NCI-H446 treated with DMSO at 0.1 percent for 48 hours (cell line): ENCODE results near the gene ICA1.

Experiments
- DNase-seq: peaks from one replicate; lab custom pipeline; 2025; lab: John Stamatoyannopoulos, UW

Gene ICA1

DNA sequence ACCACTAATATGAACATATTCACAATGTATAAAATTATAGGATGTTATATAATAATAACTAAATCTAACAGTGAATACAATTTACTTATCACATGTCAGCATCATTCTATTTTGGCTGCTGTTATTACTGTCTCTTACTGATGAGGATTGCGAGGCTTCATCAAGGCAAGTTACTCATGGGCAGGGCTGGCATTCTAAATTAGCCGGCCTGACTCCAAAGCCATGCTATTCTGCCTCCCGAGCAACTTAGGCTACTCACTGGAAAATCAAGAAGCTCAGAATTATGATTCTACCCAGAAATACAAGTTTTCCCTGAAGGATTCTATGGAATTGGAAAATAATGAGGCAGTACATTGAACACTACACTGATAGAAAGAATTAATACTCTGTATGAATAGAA, 101.7 kb downstream of the ICA1 start:
- no peak for DNase-seq

DNA sequence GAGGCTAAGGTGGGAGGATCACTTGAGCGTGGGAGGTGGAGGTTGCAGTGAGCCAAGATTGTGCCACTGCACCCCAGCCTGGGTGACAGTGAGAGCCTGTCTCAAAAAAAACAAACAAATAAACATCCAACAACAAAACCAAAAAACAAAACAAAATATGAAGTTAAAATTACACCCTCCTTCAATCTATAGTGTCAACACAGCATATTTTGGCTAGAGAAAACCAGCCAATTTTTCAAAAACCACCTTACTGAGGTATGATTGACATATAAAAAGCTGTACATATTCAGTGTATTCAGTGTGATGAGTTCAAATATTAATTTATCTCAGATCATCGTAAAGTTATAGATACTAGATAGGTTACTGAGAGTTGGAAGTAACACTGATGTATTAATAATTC, 102.4 kb downstream of the ICA1 start:
- no peak for DNase-seq

DNA sequence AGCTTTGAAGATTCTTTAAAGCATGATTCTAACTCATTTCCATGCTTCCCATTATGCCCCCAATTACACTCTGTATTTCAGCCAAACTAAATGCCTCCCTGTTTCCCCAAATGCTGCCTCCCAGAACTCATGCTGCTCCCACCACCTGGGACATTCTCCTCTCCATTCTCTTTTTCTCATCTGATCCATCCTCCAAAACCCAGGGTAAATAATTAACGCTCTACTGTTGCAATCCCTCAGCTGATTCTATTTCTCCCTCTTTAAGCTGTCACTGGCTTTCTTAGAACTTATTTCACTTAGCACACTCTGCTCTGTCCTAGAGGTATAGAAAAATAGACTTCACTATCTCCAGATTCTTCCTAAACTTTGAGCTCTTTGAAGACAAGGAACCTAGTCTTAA, 104.7 kb downstream of the ICA1 start:
- DNase-seq: no peak

DNA sequence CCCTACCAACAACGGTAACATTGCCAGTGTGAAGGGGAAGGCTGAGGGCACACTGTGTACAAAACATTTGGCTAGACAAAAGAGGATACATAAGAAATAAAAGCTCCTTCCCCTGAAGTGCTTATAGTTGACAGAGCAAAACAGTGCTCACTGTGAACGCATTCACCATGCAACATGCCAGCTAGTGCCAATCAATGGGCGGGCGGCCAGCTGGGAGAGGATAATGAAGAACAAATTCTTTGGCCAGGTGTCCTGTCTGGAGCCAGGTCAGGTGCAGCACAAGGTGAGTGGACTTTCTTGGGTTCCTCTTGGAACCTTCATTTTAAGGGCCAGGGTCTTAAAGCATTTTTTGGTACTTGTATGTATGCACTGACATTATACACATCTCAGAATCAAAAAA, 106.1 kb downstream of the ICA1 start:
- no peak for DNase-seq

DNA sequence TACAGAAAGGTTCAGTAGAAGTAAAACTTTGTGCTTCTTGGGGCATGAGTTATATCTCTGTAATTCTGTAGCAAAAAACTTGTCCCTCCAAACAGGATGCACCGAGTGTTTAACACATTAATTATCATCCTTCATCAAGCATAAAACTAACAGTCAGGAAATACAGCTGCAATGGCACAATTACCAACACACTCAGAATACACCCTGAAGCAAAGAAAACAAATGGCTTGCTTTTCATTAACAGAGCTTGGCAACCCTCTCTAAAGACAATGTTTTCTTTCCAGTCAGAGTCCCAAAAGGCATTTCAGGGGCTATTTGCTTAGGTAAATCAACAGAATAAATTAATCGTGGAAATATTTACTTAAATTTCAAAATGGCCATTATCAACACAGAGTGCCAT, 107.7 kb downstream of the ICA1 start:
- DNase-seq: no peak

DNA sequence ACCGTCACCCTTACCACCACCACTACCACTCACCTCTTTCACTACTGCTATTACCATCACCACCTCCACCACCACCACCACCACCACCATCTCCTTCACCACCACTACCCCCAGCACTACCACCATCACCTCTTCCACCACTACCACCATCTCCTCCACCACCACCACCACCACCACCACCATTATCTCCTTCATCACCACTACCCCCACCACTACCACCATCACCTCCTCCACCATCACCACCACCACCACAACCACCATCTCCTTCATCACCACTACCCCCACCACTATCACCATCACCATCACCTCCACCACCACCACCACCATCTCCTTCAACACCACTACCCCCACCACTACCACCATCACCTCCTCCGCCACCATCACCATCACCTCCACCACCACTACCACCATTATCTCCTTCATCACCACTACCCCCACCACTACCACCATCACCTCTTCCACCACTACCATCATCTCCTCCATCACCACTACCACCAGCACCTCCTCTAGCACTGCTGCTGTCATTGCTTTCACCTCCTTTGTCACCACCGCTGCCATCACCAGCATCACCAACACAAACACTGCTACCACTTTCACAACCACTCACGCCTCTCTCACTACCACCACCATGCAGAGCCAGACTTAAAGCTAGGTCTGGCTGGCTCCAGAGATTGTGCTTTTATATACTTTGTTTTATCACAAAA, 109.3 kb downstream of the ICA1 start:
- no peak for DNase-seq

DNA sequence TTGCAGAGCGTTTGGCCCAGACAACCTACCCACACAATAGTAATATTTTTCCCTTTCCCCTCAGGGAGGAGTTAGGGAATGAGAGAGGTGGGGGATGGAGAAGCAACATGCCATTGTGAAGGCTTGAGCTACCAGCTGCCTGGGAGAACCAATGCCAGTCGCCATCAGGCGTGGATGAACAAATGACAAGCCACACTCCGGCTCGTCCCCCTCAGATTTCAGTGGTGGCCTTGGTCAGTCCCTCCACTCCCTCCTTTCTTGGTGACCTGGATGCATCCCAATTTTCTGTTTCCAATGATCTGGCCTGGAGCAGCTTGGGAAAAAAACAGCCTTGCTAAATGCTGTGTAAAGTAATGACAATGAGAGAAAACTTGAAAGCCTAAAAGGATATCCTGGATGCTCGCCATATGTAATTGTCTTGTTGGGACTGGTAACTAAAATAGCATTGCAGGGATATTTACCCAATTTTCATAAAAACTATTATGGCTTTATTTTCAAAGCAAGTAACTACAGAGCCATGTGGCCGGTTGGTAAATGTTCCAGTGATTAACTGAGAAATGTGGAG, 110.7 kb downstream of the ICA1 start:
- DNase-seq: peak; percentile 28

DNA sequence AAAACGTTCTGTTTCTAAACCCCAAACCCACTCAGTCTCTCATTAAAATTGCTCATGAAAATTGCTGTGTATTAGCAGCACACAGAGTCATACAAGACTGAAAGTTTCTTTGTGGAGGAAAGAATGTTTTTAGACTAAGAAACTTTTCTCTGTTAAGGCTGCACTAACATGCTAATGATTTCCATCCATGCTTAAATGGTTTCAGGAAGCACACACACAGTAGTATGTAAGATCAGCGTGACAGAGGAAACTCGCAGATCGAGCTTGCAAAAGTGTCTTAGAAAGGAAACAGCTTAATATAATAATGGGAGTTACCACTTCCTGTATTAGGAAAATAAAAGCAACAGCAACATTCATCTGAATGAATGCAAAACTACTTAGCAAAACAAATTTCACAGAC, 112.7 kb downstream of the ICA1 start:
- no peak for DNase-seq

DNA sequence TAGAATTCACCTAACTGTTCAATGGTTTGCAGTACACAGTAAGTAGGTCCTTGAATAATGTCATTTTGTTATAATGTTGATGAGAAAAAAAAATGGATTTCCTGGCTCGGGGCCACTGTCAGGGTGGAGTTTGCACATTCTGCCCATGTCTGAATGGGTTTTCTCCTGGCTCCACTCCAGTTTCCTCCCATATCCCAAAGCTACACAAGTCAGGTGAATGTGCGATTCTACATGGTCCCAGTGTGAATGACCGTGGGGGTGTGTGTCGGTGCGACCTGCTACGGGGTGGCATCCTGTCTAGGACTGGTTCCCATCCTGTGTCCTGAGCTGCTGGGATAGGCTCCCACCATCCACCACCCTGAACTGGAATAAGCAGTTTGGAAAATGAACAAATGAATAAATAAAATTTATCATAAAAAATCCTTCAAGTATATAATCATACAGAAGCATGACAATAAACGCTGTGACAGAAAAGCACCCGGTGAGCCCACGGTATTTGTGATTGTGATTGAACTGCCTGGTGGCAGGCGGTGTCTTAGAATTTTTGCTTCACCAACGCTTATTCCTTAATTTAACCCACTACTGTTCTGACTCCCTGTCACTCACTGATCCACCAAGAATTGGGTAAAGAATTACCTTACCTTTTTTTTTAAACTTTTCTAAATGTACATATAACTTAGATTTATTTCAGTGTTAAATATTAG, 114.1 kb downstream of the ICA1 start:
- DNase-seq: no peak

DNA sequence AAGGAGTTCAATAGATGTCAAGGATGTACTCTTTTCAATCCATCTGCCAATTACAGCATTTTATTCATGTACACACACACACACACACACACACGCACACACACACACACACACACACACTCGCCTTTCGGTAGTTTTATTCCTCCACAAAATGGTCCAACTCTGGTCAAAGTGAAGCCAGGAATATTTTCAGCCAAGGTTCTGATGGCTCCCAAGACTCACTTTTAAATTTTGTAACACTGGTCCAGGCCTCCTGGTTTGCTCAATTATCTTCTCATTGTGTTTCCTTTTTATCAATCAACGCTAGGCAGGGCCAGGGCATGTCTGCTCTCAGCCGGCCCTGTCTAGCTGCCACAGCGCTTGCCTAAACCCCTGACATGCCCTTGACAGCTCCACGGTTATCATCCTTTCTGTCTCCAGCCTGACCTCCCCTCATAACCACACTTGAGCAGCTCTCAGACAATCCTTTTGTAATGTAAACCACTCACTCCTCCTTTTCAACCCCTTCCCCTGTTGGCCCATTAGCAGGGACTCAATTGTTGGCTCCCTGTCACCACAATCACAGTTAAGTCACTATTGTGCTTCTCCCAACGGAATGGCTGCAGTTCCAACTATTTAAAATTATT, 115.1 kb downstream of the ICA1 start:
- no peak for DNase-seq

DNA sequence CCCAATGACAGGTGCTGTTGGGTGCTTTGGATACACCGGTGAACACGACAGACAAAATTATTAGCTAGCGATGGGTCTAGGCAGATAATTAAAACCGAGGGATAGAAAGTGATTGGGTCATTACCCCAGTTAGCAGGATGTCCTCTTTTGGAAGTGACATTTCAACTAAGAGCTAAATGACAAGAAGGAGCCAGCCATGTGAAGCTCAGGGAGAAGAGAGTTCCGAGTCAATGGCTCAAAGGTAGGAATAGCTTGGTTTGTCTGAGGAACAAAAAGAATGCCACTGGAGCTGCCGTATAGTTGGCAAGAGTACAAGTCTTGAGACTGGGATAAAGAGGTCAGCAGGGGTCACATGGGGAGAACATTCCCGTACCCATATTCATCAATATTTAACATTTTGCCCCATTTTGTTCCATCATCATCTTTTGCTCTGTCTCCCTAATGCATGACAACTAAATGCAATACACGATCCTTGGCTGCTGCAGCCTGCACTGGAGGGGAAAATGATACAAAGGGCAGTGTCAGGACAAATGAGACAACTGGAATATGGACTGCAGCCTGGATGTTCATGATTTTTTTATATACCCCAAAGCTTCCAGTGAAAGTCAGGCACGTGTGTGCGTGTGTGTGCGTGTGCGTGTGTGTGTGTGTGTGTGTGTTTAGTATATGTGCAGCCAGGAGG, 115.7 kb downstream of the ICA1 start:
- DNase-seq: no peak

DNA sequence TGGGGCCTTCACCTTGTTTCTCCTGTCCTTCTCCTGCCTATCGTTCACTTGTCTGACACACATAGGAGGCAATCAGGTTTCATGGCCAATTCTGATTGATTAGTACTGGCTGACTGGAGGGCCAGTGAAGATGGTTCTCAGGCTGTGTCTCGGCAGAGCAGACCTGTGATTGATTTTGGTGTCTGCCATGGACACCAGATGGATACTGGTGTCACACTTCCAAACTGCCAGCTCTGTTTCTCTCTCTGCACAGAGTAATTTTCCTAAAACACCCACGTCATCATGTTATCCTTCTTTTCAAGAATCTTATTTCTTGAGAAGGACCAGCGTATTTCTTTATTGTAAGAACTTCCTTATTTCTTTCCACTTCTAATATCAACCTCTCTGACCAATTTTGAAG, 117.1 kb downstream of the ICA1 start:
- DNase-seq: no peak

DNA sequence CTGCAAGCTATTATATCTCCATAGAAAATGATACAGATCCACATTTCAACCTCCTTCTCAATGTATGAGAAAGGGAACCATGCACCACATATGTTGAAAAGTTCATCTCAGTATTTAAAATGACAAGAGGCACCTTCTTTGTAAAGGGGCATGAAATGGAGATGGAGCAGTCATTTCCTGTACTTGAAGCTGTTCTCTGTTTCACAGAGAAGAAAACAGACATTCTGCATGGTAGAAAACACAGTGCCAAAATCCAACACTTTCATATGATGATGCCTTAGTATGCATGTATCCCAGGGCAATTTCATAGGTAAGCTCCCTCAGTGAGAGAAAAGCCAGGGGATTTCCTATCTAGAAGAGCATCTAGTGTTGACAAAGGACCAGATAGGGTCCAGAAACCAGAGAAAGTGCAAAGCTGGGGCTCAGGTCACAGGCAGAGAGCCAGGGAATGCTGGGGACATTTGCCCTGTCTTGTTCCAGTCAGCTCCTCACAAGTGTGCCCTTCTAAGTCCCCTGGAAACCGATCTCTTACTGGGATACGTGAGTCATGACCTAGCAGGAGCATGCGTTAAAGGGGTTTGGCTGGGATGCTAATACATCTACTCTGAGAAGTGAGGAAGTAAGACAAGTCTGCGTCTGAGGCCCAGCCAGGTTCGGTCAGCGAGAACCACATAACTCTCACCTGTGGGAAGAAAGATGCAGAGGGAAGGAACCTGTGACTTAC, 118.7 kb downstream of the ICA1 start:
- no peak for DNase-seq

DNA sequence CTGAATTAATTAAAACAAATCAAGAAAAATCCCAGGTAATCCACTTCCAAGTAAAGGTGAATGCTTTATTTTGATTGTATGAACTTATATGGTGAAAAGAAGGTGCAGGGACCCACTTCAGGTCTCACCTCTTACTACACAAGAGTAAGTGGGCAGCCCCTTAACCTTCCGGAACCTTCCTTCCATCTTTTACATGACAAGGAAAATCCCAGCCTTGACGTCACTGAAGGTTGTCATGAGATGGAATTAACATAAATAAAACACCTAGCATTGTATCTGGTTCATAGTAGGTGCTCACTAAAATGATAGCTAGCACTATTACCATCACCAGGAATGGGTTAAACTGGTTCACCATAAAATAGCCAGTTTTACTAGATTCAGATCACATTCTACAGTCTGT, 119.5 kb downstream of the ICA1 start:
- DNase-seq: no peak

DNA sequence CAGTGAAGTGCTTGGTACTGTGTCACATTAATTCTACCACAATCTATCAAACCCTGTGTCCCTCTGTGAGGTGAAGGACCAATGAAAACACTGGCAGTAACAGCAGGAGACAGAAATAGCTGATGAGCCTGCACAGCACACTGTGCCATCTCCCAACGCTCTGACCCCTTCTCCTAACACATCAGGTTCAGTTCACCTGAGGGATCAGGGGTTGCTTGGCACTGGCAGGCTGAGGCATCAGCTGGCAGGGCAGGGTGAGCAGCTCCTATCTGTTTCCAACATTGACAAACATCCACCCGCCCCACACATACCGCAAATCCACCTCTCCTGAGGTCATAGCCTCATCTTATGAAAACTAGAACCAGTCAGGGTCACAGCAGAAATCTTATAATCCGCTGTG, 120.9 kb downstream of the ICA1 start:
- no peak for DNase-seq

DNA sequence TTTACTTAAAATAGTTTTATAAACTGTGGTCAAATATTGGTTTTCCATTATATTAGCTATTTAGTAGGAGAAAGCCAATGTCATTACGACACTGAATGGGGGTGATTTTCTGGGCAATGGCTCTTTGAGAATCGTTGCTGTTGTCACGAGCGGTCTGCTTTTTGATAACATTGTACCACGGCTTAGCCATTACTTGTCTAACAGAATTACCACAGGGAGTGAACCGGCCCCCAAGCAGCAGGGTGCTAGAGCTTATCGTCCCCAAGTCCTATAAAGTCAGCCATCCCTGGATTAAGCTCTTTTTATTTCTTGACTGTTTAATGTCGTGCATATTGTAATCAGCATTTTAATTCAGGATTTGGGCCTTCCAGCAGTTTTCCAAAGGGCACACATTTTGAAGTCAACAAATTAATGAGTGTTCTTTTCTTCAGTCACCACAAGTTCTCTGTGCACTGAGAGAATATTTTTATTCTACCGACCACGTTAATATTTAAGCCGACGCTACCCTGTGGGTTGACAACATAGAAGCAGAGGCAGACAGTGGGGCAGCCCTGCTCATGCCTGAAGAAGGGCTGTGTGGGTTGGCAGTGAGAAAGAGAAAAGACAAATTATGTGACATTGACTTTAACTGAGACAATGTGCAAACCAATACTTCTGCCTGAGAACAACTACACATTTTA, 125.8 kb downstream of the ICA1 start:
- no peak for DNase-seq

DNA sequence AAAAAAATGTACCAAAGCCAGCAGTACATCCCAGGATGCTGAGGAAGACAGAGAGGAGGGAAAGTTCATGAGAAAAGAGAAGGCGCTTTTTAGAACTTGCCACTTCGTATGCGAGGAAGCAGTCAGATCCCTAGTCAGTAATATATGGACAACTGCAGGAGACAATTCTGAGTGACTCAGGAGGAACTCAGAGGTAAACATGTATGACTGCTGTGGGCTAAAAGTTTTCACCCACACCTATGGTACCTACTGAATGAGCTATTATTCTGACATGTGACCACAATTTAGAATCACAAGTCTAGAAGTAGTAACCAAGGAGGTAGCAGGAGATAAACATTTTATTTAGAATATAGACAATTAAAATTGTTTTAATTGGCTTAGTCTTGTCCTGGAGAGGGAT, 126.5 kb downstream of the ICA1 start:
- DNase-seq: no peak

DNA sequence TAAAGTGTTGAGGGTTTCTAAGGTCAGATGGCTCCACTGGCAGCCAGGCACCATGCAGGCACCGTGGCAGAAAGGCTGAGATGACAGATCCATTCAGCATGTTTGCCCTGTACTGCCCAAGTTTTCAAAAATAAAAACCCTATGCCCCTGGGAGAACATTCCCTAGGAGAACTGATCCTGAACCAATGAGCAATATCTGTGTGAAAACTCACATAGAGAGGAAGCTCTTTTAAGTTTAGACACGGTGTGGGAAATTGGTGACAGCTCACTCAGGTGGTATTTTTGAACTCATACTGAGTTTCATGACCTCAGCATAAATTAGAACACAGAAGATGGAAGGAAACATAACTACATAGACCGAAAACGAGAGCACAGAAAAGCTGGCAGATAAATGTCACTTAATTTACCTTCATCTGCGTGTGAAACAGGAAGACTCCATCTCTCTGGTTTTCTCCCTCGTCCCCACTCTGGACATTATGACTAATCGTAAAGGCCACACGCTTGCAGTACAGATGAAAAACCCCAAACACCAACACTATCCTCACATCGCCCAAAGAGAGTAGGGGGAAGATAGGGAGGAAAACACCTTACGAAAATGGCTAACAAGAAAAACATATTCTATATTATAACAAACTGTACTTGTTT, 127.8 kb downstream of the ICA1 start:
- DNase-seq: no peak

DNA sequence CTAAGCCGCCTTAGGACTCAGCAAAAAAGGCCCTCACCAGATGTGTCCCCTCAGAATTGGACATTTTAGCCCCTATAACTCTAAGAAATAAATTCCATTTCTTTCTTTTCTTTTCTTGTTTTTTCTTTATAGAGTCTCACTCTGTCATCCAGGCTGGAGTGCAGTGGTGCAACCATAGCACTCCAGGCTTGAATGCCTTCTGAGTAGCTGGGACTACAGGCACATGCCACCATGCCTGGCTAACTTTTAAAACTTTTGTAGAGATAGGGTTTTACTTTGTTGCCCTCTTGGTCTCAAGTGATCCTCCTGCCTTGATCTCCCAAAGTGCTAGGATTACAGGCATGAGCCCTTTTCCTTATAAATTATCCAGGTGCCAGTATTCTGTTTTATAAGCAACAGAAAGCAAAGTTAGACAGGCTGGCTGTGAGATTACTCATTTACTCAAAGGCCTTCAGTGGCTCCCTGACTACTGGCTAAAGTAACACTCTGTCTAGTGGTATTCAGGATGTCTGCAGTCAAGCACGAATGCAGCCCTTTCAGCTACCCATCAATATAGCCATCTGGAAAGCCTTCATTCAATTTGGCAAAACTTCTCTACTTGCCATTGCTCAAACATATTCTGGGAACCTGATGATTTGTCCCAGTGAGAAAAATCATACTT, 128.6 kb downstream of the ICA1 start:
- no peak for DNase-seq
